Mammary epithelial cell (primary cell): Measurements from ENCODE around the gene PRSS38.

Source experiments
- EZH2 ChIP-seq: IDR thresholded peaks from 2 replicates; pipeline ENCODE4 v1.6.1; 2012; ENCODE audit warnings: low read length, inconsistent platforms, borderline replicate concordance
- TF ChIP-seq, protein P1 (sequence below), 2 donors: IDR thresholded peaks in 1 of 2; conservative IDR thresholded peaks in 1 of 2; 2 replicates each; pipeline ENCODE4 v1.5.1; 2011 to 2012; ENCODE audit warnings: inconsistent platforms in 2 of 2, low read length in 2 of 2, mild to moderate bottlenecking in 2 of 2, control low read depth in 1 of 2, low read depth in 1 of 2; ENCODE audit not compliant: insufficient read depth in 1 of 2; ENCODE audit errors: extremely low read depth in 1 of 2

DNA sequence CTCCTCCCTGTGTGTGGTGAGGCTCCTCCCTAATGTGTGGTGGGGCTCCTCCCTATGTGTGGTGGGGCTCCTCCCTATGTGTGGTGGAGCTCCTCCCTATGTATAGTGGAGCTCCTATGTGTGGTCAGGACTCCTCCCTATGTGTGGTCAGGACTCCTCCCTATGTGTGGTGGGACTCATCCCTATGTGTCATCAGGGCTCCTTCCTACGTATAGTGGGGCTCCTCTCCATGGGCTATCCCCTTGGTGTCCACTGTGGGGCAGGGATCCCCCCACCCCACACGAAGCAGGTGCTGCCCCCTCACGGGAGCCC is 29.6 kb downstream of the PRSS38 start:
- TF ChIP-seq, protein P1, sequence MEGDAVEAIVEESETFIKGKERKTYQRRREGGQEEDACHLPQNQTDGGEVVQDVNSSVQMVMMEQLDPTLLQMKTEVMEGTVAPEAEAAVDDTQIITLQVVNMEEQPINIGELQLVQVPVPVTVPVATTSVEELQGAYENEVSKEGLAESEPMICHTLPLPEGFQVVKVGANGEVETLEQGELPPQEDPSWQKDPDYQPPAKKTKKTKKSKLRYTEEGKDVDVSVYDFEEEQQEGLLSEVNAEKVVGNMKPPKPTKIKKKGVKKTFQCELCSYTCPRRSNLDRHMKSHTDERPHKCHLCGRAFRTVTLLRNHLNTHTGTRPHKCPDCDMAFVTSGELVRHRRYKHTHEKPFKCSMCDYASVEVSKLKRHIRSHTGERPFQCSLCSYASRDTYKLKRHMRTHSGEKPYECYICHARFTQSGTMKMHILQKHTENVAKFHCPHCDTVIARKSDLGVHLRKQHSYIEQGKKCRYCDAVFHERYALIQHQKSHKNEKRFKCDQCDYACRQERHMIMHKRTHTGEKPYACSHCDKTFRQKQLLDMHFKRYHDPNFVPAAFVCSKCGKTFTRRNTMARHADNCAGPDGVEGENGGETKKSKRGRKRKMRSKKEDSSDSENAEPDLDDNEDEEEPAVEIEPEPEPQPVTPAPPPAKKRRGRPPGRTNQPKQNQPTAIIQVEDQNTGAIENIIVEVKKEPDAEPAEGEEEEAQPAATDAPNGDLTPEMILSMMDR (conservative IDR thresholded peaks at IDR 0.05 in 1 of 2, IDR thresholded peaks at IDR 0.05 in 1 of 2; ENCODE audit: extremely low read depth in 1 of 2, insufficient read depth in 1 of 2, low read depth in 1 of 2, low read length in 2 of 2): no peak
- no peak for TF ChIP-seq EZH2
